Activated T-cell treated with anti-CD3 and anti-CD28 coated beads for 1 hour (primary cell): ENCODE data around the gene CTNNA3.

Source experiments
- DNase-seq: peaks from one replicate; pipeline ENCODE4 v3.0.0-alpha.2; 2020; ENCODE audit warnings: low read depth

Gene CTNNA3

GRCh38 chr10:65931291-65932070 is 1764.5 kb downstream of the CTNNA3 start:
- DNase-seq, result no peak

- DNase-seq, result no peak
These were observed 1784.7 kb downstream of the CTNNA3 start for GRCh38 chr10:65911151-65911835.

- DNase-seq, result no peak
These were observed 1785.8 kb downstream of the CTNNA3 start for GRCh38 chr10:65910209-65910608.

GRCh38 chr10:65907199-65907712 is 1788.7 kb downstream of the CTNNA3 start:
- no peak for DNase-seq

- no peak for DNase-seq
These were observed 1792.4 kb downstream of the CTNNA3 start for GRCh38 chr10:65903620-65904019.

DNA sequence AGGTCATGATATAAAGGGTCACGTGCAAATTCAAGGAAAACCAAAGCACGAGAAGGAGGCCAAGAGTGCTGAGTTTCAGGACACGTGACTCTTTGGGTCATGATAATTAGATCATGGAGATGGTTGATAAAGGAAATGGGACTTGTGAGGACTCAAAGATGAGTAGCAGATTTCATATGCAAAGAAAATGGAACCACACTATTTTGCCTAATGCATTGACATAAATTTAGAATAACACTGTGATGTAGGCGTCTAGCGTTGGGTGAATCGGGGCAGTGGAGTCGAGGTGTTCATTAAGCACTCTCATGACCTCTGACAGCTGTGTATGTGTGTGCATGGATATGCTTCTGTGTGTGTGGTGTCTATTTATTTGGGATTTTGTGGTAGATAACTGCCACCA is 1795.7 kb downstream of the CTNNA3 start:
- no peak for DNase-seq

DNA sequence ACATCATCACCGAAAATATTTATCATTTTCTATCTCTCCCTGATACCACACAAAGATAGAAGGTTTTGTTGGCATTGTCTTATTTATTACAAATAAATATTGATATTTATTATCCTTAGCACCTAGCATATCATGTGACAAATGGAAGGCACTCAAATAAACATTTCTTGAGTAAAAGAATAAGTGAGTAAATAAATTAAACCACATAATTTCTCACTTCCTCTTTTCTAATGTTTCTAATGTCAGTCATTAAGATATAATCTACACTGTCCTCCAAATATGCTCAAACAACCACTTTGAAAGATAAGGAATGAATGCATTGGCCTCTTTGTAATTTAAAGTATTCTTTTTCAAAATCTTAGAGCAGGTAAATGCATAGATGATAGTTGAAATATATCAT is 1797.9 kb downstream of the CTNNA3 start:
- no peak for DNase-seq

DNA sequence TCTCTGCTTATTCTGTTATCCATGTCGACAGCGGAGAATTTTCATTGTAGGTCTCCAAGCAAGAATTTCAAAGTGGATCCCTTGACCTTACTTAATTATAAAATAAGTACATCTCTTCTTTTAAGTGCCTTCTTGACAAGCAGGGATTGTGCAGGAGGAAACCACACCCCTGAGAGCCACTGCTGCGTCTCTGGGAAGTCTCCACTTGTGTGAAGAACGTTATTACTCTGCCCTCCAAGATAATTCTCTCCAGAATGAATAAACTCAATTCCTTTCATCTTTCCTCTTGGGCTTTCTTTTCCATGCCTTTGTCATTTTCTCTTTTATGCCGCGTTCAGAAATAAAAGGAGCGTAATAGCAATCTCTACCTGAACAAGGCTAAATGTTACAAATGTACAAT is 1801.0 kb downstream of the CTNNA3 start:
- no peak for DNase-seq

DNA sequence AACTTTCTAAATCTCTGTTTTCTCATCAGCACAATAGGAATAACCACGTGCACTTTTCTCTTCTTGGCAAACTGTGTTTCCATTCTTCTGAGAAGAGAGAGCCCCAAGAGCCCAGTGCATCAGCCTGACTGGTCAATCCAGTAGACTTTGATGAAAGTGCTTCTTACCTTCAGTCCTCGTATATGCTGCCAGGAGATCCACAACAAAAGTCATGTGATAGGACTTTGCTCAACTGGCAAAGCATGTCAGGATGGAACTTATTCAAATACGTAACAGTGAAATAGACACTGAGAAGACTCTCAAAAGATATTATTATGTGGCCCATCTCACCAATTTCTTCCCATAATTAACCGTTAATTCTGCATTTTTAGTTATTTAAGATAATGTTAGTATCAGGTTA is 1801.6 kb downstream of the CTNNA3 start:
- no peak for DNase-seq

GRCh38 chr10:65893676-65894075 is 1802.3 kb downstream of the CTNNA3 start:
- DNase-seq, result no peak

GRCh38 chr10:65892284-65892683 is 1803.7 kb downstream of the CTNNA3 start:
- no peak for DNase-seq

DNA sequence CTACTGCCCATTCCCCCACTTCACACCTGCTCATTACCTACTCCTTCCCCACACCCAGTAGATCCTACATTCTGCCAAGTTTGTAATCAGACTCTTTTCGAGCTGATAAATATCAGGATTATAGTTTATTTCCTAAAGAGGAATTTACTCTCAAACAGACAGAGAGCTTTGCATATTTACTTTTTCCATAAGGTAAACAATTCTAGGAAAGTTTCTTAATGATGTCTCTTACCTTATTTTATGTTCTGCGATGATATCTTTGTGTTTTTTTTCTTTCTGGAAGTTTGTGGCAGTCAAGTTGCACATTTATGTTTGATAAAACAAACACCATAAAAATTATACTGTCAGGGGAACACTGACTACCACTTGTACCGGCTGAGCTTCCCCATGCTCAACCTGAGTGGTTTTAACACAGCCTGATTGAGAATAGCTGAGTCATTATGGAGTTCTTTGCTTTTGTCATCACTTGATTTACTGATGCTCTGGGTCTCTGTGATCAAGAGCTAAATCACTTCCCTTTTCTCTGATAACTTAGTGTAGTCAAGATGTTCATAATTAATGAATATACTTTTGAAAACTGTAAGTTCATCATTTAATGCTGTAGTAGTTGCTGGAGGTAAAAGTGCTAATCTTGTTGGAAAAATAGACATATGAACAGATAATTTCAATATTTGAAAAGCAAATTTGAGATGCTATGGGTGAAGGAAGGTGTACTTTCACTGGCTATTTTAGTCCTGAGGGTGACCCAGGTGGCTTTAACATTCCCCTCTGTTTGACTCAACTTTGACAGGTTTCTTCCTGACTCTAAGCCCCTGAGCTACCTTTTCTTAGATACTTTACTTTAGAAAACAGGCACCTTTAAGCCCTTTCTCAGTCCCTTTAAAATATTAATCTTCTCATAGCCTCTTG is 1804.7 kb downstream of the CTNNA3 start:
- no peak for DNase-seq

DNA sequence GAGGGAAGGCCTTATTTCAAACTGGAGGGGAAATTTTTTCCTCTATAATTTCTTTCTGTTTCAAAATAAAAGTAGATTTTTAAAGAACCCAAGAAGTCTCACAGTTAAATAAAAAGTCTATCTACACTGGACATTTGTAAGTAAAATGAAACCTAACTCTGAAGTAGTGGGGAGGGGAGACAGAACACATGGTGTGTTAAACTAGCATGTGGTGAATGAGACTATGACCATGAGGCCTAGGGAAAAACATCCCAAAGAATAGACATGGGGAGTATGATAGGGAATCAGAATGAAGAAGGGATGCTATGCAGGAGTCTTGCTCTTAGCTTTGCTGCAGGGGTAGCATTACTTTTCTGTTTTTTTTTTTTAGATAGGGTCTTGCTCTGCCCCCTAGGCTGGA is 1831.5 kb downstream of the CTNNA3 start:
- DNase-seq, result no peak

DNA sequence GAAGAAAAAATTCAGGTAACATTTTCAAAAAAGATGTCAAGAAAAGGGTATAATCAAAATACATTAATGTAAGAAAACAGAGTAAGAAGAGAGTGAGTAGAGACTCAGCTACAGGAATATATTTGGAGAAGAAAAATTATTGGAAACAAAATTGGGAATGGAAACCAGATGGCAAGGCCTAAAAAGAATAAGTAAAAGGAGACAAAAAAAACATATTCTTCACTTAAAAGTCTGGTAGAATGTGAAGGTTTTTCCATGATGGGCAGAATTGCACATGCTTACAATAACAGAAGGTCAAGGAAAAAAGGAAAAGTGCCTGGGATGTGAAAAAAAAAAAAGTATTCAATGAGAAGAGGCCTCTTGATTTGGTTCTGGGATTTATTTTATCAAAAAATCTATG is 1832.0 kb downstream of the CTNNA3 start:
- DNase-seq, result no peak
